DMS53 (cell line): Measurements from ENCODE around the gene CD300LD.

ENCODE experiments used
- DNase-seq: peaks from one replicate; lab custom pipeline; 2025; lab: John Stamatoyannopoulos, UW

The CD300LD gene

DNA sequence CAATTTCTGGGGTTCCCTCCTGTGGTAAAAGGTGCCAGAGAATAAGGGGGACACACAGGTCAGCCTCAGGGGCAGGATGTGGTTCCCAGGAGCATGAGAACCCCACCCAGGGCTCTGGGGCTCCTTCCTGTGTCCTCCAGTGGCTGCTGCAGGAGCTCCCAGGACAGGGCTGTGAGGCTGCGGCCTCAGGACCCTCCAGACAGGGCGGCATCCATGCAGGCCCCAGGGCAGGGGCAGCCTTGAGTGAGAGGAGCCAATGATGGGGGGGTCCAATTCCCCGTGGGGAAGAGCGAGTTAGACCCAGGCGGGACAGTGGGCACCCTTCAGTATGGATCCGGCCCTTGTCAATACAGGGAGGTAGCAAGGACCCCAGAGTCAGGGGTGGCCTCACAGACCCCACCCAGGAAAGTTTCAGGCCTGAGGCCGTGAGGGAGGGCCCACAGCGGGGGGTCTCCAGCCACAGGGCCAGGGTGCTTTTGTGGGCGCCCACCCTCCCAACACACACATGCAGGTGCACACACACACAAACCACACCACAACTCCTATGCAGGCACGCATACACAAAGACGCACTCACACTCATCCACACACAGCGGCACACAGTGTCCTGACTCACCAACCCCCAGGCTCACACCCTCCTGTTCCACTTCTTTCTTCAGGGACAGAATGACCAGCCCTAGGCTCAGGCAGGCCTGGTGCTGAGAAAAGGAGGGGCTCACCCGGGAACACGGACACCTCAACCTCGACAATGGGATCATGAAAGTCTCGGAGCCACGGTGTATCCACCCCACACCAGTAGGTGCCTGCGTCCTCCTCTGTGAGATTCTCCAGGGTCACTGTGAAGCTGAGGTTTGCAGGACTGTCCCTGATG is 48.0 kb downstream of the CD300LD start:
- DNase-seq: no peak

DNA sequence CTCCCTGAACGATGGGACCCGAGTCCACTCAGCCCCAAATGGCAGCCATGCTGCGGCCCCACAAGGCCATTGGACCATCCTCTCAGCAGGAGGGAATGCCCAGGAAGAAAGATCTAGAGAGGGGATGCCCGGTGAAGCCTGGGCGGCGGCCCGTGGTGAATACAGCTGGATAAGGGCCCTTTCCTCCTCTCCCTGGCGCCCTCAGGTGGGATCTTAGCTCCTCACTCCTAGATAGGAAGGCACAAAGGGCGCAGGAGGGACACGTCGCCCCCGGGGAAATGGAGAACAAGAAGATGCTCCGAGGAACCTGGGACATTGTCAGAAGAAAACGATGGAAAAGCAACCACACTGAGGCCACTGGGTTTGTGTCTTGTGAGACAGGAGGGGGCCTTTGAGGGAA is 48.7 kb downstream of the CD300LD start:
- DNase-seq: no peak

DNA sequence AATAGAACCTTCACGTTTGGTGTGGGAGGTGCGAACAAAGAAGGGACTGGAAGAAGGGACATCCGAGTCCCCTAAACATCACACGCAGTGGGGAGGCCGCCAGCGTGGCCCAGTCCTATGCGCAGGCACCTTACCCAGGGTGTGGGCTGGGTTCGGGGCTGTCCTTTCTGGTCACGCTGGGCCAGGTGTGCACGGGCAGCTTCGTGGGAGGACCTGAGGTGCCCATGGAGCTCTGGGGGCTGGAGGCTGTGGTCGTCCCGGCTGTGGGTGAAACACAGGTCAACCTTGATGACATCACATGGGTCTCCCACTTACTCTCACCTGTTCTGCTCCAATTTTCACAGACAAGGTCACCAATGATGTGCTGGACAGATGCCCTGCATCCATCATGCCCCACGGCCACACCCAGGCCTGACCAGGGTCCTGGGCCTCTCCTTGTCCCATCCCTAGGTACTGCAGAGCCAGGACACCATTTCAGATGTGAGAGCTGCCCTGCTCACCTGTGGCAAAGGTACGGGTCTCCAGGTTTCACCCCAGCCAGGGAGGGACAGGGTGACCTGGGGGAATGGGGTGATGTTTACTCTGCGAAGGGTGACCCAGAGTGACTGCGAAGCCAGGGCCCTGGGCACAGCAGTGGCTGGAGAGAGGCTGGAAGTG is 49.2 kb downstream of the CD300LD start:
- DNase-seq: no peak

DNA sequence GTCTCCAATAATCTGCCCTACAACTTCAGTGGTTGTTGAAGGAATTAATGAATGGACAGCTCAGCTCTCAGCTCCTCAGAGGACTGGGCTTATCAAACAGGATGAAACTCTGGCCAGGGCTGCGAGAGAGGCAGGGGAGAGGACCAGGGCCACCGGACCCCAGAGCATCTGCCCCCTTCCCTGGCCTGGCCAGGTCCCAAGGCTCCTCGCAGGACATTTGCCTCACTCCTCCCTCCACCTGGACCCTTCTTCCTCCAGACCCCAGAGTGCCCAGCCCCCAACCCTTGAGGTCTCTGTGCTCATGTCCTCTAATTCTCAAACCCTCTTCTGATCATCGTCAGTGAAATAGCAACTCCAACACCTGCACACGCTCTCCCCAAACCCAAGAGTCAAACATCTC is 49.9 kb downstream of the CD300LD start:
- DNase-seq: no peak

DNA sequence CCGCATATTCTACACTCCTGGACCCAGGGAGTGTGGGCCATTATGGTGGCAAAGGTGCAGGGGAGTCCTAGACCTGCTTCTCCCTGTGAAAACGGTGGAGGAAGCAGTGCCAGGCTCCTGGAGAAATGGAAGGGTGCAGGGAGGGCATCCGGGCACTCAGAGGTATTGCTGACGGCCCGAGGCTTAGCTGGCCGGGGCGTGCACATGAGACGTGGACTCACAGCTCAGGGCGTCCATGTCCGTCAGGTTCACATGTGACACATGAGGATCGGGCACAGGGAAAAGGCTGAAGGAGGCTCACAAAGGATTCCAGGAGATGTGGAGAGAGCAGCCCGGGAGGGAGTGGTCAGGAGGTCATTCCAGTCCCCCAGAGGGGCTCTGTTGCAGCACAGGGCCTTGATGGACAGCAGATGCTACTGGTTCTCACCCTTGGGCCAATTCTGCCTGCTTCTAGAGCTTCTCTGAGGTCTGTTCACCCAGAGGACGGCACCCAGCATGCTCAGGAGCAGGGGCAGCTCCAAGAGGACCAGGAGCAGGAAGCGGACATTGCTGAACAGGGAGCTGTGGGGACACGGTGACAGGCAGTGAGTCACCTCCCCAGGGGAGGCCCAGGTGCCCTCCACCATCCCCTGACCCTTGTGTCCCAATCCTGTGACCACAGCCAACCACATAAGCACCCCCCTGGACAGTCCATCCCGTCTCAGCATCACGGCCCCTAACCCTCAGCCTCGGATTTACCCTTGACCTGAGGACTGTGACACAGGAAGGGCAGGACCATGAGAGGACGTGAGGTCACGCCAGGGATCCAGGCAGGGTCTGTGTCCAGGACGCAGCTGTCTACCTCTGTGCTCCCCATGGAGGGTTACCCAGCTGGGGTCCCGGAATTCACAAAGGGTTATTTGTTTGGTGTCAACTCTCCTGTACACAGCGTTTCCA is 50.6 kb downstream of the CD300LD start:
- no peak for DNase-seq

DNA sequence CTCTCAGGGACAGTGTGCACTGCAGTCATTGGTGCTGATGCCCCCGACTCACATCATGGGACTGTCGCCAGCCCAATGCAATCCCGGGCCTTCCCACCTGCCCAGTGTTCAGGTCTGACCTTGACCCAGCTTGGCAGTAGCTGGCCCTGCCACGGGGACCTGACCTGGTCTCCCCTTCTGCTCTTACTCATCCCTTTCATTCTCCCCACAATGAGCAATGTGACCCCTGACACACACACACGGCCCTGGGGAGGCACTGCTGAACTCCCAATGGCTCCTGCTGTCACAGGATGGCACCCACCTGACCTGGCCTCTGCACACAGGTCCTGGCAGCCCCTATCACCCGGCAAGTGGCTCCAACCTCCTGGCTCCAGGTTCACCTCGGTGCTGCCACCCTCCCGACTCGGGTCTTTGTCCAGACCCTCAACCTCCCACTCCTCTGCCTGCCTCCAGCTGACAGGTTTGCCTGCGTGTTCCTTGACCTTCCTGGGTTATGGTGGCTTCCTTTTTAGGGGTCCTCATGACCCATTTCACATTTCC is 52.7 kb downstream of the CD300LD start:
- no peak for DNase-seq

DNA sequence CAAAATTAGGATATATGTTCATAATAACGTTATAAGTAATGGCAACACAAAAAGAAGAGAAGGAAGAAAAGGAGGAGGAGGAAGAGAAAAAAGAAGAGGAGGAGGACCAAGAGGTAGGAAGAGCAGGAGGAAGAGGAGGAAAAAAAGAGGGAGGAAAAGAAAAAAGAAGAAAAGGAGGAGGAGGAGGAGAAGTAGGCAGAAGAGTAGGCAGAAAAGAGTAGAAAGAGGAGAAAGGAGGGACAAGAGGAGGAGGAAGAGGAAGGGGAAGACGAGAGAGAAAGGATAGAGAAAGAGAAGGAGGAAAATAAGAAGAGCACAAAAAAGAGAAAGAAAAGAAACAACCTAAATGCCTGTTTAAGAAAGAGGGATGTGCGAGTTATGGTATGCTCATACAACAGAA is 55.2 kb downstream of the CD300LD start:
- no peak for DNase-seq

DNA sequence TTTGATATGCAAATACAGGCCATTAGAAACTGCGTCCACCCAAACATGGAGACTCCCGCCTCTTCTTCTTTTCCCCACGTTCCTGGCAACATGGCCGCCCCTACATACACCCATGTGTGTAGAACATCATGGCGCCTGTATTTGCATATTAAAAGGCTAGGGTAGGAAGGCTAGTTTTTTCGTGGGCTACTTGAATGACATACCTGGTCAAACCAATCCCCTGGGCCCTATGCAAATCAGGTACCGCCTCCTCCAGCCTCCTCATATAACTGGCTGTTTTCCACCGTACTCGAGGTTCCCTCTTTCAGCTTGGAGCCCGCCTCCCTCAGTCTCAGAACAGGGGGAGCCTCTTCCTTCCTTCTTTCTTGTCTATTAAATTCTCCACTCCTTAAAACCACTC is 60.0 kb downstream of the CD300LD start:
- DNase-seq: no peak

DNA sequence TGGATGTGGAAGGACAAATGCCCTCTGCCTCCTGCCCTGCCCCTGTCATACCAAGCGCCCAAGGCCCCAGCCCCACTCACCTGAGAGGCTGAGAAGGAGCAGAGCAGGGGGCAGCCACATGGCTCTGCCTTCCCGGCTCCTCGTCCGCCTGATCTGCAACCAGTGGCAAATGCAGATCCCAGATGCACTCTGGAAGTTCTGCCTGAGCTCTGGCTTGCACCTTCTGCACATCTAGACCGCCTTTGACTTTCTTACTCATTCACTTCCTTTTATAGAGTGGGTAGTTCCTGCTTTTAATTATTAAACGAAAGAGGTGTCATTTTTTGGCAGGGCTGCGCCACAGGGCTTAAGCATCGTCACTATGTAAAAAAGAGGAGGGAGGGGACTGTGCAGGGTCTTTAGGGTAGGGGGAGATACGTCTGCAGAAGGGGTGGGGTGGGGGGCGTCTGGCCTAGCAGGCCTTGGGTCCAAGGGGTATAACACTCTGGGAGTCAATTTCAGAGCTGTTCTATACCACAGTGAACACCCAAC is 60.8 kb downstream of the CD300LD start, which contains the start of gene CD300LB:
Gene CD300LB (minus strand): TSS at position 245 of the 531 bp plus-strand sequence. CDS start 125 bp downstream, at position 120.
- no peak for DNase-seq

DNA sequence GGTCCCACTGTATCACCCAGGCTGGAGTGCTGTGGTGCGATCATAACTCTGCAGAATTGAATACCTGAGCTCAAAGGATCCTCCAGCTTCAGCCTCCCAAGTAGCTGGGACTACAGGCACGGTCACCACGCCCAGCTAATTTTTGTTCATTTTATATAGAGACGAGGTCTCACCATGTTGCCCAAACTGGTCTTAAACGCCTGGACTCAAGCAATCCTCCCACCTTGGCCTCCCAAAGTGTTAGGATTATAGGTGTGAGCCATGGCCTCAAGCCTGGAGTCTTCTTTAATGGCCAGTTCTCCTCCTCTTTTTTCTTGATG is 61.3 kb downstream of the CD300LD start:
- DNase-seq: no peak
